HepG2 (cell line): Measurements from ENCODE around the gene SUN1. TPM values are rescaled to one million over a fixed set of nuclear protein-coding genes. Genes with fewer than 3 reads are reported as not detected.

Experiments used
- CBFB ChIP-seq: sonication (generic); formaldehyde crosslinking; IDR thresholded peaks from 2 replicates; pipeline ENCODE4 v1.4.0; 2020; ENCODE audit warnings: missing genetic modification reagents
- ELF1 ChIP-seq: sonication (generic); formaldehyde crosslinking; IDR thresholded peaks from 2 replicates; pipeline ENCODE4 v1.4.0; 2020; ENCODE audit warnings: missing genetic modification reagents
- HNF4G ChIP-seq, 2 experiments: sonication (generic) in 1 of 2; formaldehyde crosslinking in 1 of 2; IDR thresholded peaks; 2 replicates each; pipeline versions ENCODE4 v1.4.0 to v1.6.1; 2011 to 2020; ENCODE audit warnings: borderline replicate concordance in 2 of 2, low read depth in 2 of 2, mild to moderate bottlenecking in 2 of 2, low read length in 1 of 2, missing genetic modification reagents in 1 of 2, moderate library complexity in 1 of 2
- KDM6A ChIP-seq: IDR thresholded peaks from 2 replicates; pipeline ENCODE4 v1.6.1; 2016; ENCODE audit warnings: low read depth
- MAFK ChIP-seq, 2 experiments: IDR thresholded peaks in 1 of 2; conservative IDR thresholded peaks in 1 of 2; 2 replicates each; pipeline ENCODE4 v1.6.1; 2011; ENCODE audit warnings: improper control_type of control experiment in 2 of 2, low read length in 2 of 2
- MED8 ChIP-seq: sonication (generic); formaldehyde crosslinking; IDR thresholded peaks from 2 replicates; pipeline ENCODE4 v1.8.1; 2023; ENCODE audit warnings: mild to moderate bottlenecking, missing genetic modification reagents; ENCODE audit not compliant: insufficient replicate concordance
- NFATC3 ChIP-seq: sonication (generic); formaldehyde crosslinking; IDR thresholded peaks from 2 replicates; pipeline ENCODE4 v1.5.1; 2020; ENCODE audit warnings: mild to moderate bottlenecking, missing genetic modification reagents
- POLR2A ChIP-seq, 2 experiments: IDR thresholded peaks; 2 replicates each; pipeline ENCODE4 v1.6.1; 2011; ENCODE audit warnings: low read depth in 2 of 2, low read length in 2 of 2, mild to moderate bottlenecking in 1 of 2, moderate library complexity in 1 of 2; ENCODE audit not compliant: insufficient read depth in 1 of 2
- SALL1 ChIP-seq: sonication (generic); formaldehyde crosslinking; IDR thresholded peaks from 2 replicates; pipeline ENCODE4 v1.8.0; 2022; ENCODE audit warnings: mild to moderate bottlenecking, missing genetic modification reagents
- TARDBP ChIP-seq: sonication (generic); formaldehyde crosslinking; IDR thresholded peaks from 2 replicates; pipeline ENCODE4 v1.8.0; 2022; ENCODE audit warnings: mild to moderate bottlenecking, missing genetic modification reagents
- TCF12 ChIP-seq, 2 experiments: fragments of 450-650 bp in 1 of 2; sonication (generic) in 1 of 2; formaldehyde crosslinking in 1 of 2; IDR thresholded peaks; 2 replicates each; pipeline versions ENCODE4 v1.6.1 to v1.8.0; 2017 to 2022; ENCODE audit warnings: antibody characterized with exemption in 1 of 2, mild to moderate bottlenecking in 1 of 2, missing genetic modification reagents in 1 of 2, moderate library complexity in 1 of 2
- ZFP36L2 ChIP-seq: sonication (generic); formaldehyde crosslinking; IDR thresholded peaks from 2 replicates; pipeline ENCODE4 v1.4.0; 2020; ENCODE audit warnings: missing genetic modification reagents
- ZNF121 ChIP-seq: sonication (generic); formaldehyde crosslinking; IDR thresholded peaks from 2 replicates; pipeline ENCODE4 v1.5.0; 2020; ENCODE audit warnings: mild to moderate bottlenecking, missing genetic modification reagents
- ZNF225 ChIP-seq: sonication (generic); formaldehyde crosslinking; IDR thresholded peaks from 2 replicates; pipeline ENCODE4 v1.4.0; 2020; ENCODE audit warnings: mild to moderate bottlenecking, missing genetic modification reagents
- ZNF335 ChIP-seq: sonication (generic); formaldehyde crosslinking; IDR thresholded peaks from 2 replicates; pipeline ENCODE4 v1.4.0; 2020; ENCODE audit warnings: missing genetic modification reagents
- ZNF337 ChIP-seq: sonication (generic); formaldehyde crosslinking; IDR thresholded peaks from 2 replicates; pipeline ENCODE4 v1.5.1; 2020; ENCODE audit warnings: missing genetic modification reagents, low read depth, mild to moderate bottlenecking, borderline replicate concordance
- ZNF556 ChIP-seq: sonication (generic); formaldehyde crosslinking; IDR thresholded peaks from 2 replicates; pipeline ENCODE4 v1.4.0; 2020; ENCODE audit warnings: mild to moderate bottlenecking, missing genetic modification reagents, borderline replicate concordance
- ZNF839 ChIP-seq: sonication (generic); formaldehyde crosslinking; IDR thresholded peaks from 2 replicates; pipeline ENCODE4 v1.4.0; 2020; ENCODE audit warnings: missing genetic modification reagents, mild to moderate bottlenecking, borderline replicate concordance
- polyA plus RNA-seq, 8 experiments: library from polyadenylated mRNA; depleted of rRNA in 3 of 8; stranded (reverse) in 7 of 8; unstranded in 1 of 8; fragments of >200 nt; fragmentation: Illumina TruSeq in 4 of 8; extraction: Trizol in 4 of 8; gene quantifications; 2 replicates each; pipeline versions ENCODE4 v1.2.1 to v1.2.3, GENCODE V29; 2011 to 2016; ENCODE audit warnings: low read depth in 4 of 8, missing spikeins in 1 of 8, mixed read lengths in 1 of 8; ENCODE audit not compliant: insufficient read depth in 1 of 8
- total RNA-seq, 5 experiments: library from RNA; depleted of rRNA; stranded (reverse); fragments of >200 nt; fragmentation: Illumina TruSeq; extraction: Trizol; gene quantifications; 2 replicates each; pipeline ENCODE4 v1.2.3, GENCODE V29; 2016; ENCODE audit warnings: low read depth in 1 of 5
- TF ChIP-seq, protein P1 (sequence below): sonication (generic); formaldehyde crosslinking; conservative IDR thresholded peaks from 2 replicates; pipeline ENCODE4 v1.8.0; 2022; ENCODE audit warnings: mild to moderate bottlenecking, moderate library complexity, missing genetic modification reagents
- TF ChIP-seq, protein P2 (sequence below): sonication (generic); formaldehyde crosslinking; IDR thresholded peaks from 2 replicates; pipeline ENCODE4 v1.5.1; 2020; ENCODE audit warnings: mild to moderate bottlenecking, missing genetic modification reagents, moderate library complexity
- TF ChIP-seq, protein P3 (sequence below): sonication (generic); formaldehyde crosslinking; IDR thresholded peaks from 2 replicates; pipeline ENCODE4 v1.8.0; 2022; ENCODE audit warnings: mild to moderate bottlenecking, missing genetic modification reagents; ENCODE audit not compliant: insufficient replicate concordance

Gene SUN1
- total and polyA plus RNA-seq, 2 of the 13 experiments (the other 11 are each of a cell fraction or from before 2014, with no cell fraction given), result 47.0 to 126 TPM

DNA sequence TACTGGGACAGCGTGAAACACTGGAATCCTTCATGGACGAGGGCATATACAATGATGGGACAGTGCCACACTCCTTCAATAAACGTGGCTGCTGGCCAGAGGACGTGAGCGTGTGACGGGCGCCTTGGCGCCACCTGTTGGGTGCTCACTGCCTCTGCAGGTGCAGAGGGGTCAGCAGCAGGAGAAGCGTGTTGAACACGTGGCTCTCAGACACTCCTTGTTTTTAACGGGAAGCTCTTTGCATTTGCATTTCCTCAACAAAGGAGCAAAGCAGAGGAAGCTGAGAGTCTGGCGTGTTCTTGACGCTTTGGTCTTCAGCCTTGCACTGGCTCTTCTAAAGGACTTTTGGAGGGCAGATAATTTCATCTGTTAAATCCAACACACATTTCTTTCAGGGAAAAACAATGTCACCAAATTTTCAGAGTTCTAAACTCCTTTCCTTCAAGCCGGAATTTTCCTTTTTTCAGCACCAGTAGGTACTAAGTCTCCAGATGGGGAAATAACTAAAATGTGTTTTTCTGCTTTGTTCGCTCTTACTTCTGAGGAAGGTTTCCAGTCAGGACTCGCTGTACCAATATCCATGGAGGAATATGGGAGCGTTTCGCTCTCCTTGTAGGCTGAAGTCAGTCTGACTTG, 41.2 kb downstream of the SUN1 start (continued):
- TF ChIP-seq MED8 (CRISPR knock-in tag) (no peak), TARDBP (CRISPR knock-in tag) (peak; percentile 60; the same call in 1 of the 2 replicates), ELF1 (CRISPR knock-in tag) (peak; percentile 65), TCF12 (IDR thresholded peaks at IDR 0.05) (no peak), TCF12 (CRISPR knock-in tag; IDR thresholded peaks at IDR 0.05) (no peak), ZFP36L2 (0 out of 2 replicates have a peak, but pooled peaks have one; percentile 51), MAFK (conservative IDR thresholded peaks at IDR 0.05 in 1 of 2, IDR thresholded peaks at IDR 0.05 in 1 of 2; ENCODE audit: low read length in 2 of 2) (no peak), ZNF556 (CRISPR knock-in tag) (no peak; the same call in 1 of the 2 replicates), ZNF335 (CRISPR knock-in tag) (peak; percentile 90), ZNF225 (peak; percentile 68; the same call in 1 of the 2 replicates), ZNF121 (CRISPR knock-in tag) (no peak), NFATC3 (CRISPR knock-in tag) (peak; percentile 63; the same call in 1 of the 2 replicates), CBFB (no peak), ZNF337 (CRISPR knock-in tag) (0 out of 2 replicates have a peak, but pooled peaks have one; percentile 49), SALL1 (peak; percentile 98), ZNF839 (CRISPR knock-in tag) (no peak), KDM6A (no peak), HNF4G (IDR thresholded peaks at IDR 0.05; ENCODE audit: borderline replicate concordance, low read depth, low read length) (no peak), HNF4G (CRISPR knock-in tag; IDR thresholded peaks at IDR 0.05; ENCODE audit: borderline replicate concordance, low read depth) (no peak), POLR2A (IDR thresholded peaks at IDR 0.05; ENCODE audit: insufficient read depth in 1 of 2, low read depth in 2 of 2, low read length in 2 of 2) (peak in 1 of 2 experiments; percentile 33; a peak in 1 of 4 replicates)
- TF ChIP-seq, protein P1, sequence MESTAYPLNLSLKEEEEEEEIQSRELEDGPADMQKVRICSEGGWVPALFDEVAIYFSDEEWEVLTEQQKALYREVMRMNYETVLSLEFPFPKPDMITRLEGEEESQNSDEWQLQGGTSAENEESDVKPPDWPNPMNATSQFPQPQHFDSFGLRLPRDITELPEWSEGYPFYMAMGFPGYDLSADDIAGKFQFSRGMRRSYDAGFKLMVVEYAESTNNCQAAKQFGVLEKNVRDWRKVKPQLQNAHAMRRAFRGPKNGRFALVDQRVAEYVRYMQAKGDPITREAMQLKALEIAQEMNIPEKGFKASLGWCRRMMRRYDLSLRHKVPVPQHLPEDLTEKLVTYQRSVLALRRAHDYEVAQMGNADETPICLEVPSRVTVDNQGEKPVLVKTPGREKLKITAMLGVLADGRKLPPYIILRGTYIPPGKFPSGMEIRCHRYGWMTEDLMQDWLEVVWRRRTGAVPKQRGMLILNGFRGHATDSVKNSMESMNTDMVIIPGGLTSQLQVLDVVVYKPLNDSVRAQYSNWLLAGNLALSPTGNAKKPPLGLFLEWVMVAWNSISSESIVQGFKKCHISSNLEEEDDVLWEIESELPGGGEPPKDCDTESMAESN (CRISPR knock-in tag), result 0 out of 2 replicates have a peak, but pooled peaks have one; percentile 45
- TF ChIP-seq, protein P2, sequence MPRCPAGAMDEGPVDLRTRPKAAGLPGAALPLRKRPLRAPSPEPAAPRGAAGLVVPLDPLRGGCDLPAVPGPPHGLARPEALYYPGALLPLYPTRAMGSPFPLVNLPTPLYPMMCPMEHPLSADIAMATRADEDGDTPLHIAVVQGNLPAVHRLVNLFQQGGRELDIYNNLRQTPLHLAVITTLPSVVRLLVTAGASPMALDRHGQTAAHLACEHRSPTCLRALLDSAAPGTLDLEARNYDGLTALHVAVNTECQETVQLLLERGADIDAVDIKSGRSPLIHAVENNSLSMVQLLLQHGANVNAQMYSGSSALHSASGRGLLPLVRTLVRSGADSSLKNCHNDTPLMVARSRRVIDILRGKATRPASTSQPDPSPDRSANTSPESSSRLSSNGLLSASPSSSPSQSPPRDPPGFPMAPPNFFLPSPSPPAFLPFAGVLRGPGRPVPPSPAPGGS, result peak; percentile 63; the same call in 1 of the 2 replicates
- TF ChIP-seq, protein P3, sequence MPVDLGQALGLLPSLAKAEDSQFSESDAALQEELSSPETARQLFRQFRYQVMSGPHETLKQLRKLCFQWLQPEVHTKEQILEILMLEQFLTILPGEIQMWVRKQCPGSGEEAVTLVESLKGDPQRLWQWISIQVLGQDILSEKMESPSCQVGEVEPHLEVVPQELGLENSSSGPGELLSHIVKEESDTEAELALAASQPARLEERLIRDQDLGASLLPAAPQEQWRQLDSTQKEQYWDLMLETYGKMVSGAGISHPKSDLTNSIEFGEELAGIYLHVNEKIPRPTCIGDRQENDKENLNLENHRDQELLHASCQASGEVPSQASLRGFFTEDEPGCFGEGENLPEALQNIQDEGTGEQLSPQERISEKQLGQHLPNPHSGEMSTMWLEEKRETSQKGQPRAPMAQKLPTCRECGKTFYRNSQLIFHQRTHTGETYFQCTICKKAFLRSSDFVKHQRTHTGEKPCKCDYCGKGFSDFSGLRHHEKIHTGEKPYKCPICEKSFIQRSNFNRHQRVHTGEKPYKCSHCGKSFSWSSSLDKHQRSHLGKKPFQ (CRISPR knock-in tag), result peak; percentile 75
